ENCODE results near the gene BRD9.
"Not testable (repeated sequence)": the region's sequence is repeated elsewhere in the genome, so short reads cannot be mapped to it uniquely, and the experiment has no call there.

The BRD9 gene

DNA sequence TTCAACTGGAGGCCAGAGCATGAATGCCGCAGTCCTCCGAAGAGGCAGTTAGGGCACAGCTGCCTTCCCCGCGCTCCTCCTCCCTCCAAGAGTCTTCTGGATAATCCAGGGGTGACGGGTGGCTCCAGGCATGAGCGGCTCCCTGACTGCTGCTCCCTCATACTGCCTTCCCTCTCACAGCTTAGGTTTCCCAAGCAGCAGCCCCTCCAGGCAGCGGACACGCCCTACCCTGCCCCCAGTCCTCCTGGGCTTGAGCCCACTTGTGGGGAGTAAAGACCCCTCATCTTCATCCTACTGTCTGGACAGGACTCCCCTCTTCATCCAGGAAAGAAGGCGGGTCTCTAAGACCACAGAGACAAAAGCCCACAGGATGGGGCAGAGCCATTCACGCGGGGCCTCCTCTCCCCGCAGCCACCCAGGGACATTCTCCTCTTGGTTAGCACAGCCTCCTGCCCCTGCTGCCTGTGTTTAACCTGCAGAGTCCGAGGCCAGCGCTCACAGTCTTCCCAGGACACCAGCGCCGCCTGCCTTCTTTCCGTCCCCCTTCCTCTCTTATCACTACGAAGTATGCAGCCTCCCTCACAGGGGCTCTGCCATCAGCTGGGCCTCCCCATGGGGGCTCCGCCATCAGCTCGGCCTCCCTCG is 47.4 kb downstream of the BRD9 start:
- not testable (repeated sequence) for DNase-seq (ENCODE audit: low read depth in 2 of 2)

GRCh38 chr5:844426-844825 is 48.2 kb downstream of the BRD9 start:
- not testable (repeated sequence) for DNase-seq (ENCODE audit: low read depth in 2 of 2)

GRCh38 chr5:843926-844325 is 48.7 kb downstream of the BRD9 start:
- DNase-seq (ENCODE audit: low read depth in 2 of 2) = not testable (repeated sequence)

GRCh38 chr5:843371-843770 is 49.2 kb downstream of the BRD9 start:
- not testable (repeated sequence) for DNase-seq (ENCODE audit: low read depth in 2 of 2)

DNA sequence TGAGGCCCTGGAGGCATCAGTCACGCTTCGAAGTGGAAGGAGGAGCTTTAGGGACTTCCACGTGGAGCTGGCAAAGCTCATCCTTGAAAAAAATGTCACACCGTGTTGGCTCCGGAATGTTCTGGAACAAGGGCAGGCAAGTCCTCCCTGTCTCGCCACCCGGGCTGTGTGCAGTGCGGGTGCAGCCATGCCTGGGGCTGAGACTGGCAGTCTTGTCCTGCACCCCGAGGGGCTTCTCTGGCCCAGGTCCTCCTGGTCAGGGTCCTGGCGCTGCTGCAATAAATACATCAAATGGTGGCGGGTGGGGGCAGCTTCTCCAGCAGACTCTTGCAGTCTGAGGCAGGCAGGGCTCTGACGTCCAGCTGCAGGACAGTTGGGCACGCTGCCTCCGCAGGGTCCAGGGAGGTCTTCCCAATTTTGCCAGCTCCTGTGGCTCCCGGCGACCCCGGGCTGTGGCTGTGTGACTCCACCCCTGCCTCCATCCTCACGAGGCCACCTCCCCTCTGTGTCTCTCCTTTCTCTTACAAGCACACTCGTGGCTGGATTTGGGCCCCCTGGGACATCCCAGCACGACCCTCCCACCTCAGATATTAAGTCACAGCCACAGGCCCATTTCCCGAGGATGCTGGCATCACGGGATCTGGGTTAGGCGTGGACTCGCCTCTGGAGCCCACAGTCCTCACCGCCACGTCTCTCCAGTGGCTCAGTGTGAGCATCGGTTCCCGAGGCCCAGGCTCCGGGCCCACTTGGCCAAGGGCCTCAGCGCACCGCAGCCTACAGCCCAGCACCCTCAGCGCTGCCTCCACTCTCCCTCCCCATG is 50.0 kb downstream of the BRD9 start:
- not testable (repeated sequence) for DNase-seq (ENCODE audit: low read depth in 2 of 2)

DNA sequence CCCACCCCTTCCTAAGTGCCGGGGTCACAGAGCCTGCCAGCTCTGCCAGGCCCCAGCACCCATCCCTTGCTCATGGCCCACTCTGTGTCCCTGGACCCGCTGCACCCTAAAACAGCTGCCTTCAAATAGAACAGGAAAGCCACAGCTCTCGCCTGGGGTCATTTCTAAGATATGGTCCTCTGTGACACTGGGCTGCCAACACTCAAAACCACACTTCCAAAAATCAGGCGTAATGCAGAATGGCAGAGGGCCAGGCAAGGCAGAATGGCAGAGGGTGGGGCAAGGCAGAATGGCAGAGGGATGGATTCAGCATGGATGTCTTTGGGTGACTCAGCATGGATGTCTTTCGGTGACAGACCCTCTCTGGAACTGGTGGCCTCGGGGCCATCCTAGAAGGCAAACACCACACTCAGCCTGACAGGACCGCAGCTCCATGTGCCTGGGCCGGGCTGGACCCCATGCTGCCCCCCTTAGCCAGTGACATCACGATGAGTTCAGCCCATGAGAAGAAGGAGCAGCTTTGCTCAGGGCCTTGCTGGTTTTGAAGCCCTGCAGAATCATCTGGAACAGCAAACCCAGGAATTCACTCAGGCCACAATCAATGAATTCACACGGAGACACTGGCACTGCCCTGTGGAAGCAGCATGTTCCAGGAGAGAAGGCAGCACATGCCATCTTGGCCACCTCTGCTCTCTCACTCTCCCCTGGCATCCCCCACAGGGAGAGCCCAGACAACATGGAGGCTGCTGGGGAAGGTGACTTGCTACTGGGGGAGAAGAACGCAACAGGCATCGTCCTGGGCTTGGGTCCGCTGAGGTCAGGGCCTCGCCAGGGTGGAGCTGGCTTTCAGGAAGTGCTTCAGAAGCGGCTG is 50.8 kb downstream of the BRD9 start:
- DNase-seq (ENCODE audit: low read depth in 2 of 2) = not testable (repeated sequence)

DNA sequence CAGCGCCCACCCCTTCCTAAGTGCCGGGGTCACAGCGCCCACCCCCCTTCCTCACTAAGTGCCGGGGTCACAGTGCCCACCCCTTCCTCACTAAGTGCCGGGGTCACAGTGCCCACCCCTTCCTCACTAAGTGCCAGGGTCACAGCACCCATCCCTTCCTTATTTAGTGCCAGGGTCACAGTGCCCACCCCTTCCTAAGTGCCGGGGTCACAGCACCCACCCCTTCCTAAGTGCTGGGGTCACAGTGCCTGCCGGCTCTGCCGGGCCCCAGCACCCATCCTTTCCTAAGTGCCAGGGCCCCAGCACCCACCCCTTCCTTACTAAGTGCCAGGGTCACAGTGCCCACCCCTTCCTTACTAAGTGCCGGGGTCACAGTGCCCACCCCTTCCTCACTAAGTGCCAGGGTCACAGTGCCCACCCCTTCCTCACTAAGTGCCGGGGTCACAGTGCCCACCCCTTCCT is 51.6 kb downstream of the BRD9 start:
- not testable (repeated sequence) for DNase-seq (ENCODE audit: low read depth in 2 of 2)

GRCh38 chr5:840118-840973 is 52.3 kb downstream of the BRD9 start:
- DNase-seq (ENCODE audit: low read depth in 2 of 2) = not testable (repeated sequence)

DNA sequence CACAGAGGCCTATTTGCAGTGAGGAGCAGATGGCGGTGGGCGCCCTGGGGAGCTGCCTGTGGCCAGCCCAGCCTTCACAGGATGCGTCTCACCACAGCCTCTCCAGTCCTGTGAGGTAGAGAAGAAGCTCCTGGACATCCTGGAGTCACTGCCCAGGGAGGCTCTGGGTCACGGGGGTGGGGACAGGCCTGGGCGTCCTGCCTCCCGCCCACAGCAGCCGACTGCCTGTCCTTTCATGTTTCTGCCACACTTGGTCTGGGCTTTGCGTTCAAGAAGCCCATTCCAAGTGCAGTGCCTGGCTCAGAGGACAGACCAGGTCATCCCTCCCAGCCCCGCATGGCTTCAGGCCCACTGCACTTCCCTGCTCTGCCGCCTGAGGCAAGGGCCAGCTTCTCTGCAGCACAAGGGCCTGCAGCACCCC is 54.2 kb downstream of the BRD9 start:
- DNase-seq (ENCODE audit: low read depth in 2 of 2) = not testable (repeated sequence)

GRCh38 chr5:837621-838121 is 54.9 kb downstream of the BRD9 start:
- not testable (repeated sequence) for DNase-seq (ENCODE audit: low read depth in 2 of 2)

DNA sequence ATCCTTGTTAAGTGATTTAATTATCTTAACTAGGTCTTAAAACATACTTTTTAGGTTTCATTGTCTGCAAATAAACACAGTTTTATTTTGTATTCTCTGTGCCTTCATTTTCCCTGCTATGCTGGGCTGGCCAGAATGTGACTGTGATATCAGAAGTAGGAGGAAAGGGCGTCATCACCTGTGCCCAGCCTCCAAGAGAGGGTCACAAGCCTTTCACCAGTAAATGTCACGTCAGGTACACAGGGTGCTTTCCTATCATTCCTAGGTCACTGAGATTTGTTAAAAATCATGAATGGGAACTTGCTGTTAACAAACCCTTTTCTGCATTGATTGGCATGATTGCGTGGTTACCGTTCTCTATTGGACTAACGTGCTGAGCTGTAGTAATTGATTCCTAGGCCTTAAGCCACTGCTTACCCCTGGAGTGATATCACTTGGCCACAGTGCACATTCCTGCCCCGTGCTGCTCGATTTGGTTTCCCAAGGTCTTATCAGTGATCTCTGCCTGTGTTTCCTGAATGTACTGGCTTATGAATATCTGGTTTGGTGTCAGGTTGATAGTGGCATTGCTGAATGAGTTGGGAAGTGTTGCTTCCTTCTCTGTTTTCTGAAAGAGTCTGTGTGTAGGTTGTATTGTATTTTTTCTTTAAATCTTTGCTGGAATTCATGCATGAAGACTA is 56.5 kb downstream of the BRD9 start:
- DNase-seq (ENCODE audit: low read depth in 2 of 2) = not testable (repeated sequence)

GRCh38 chr5:834013-834412 is 58.6 kb downstream of the BRD9 start:
- DNase-seq (ENCODE audit: low read depth in 2 of 2) = not testable (repeated sequence)

GRCh38 chr5:828194-828593 is 64.4 kb downstream of the BRD9 start:
- not testable (repeated sequence) for DNase-seq (ENCODE audit: low read depth in 2 of 2)

- DNase-seq (ENCODE audit: low read depth in 2 of 2) = not testable (repeated sequence)
Observed at GRCh38 chr5:825544-825943, 67.1 kb downstream of the BRD9 start.

DNA sequence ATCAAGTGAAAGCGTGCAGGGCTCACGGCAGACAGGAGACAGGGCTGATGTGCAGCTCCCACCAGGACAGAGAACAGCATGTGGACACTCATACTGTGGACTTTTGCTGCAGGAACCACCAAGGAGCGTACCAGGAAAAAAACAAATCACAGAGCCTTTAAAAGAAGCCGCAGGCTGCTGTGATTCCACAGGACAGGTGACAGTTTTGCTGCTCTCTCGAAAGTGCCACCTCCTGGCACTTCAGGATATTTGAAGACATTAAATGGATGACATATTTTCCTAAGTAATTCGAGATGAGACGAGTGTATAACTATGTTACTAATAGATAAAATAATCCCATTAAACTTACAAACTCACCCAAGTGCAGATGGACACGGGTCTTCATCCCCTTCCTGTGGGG is 71.1 kb downstream of the BRD9 start:
- no peak for DNase-seq (ENCODE audit: low read depth in 2 of 2)

- no peak for DNase-seq (ENCODE audit: low read depth in 2 of 2)
Observed at GRCh38 chr5:820245-820644, 72.4 kb downstream of the BRD9 start.

GRCh38 chr5:819078-819477 is 73.5 kb downstream of the BRD9 start:
- DNase-seq (ENCODE audit: low read depth in 2 of 2) = no peak

DNA sequence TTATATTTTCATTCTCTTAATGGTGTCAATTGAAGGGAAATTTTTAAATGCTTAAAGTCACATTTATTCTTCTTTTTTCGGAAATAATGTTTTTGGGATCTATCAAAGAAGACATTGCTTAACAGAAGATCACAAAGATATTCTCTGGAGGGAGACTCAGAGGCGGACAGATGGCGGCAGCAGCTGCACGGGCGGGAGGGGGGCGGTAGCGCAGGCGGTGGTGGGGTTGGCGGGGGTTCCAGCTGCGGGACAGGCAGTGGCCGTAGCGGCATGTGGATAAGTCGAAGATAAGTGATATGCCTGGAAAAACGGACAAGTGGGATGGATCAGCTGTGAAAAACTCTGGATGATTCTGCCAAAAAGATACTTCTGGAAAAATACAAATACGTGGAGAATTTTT is 76.4 kb downstream of the BRD9 start:
- DNase-seq (ENCODE audit: low read depth in 2 of 2) = no peak

GRCh38 chr5:815449-815848 is 77.2 kb downstream of the BRD9 start:
- no peak for DNase-seq (ENCODE audit: low read depth in 2 of 2)

All from stimulated activated CD4-positive, alpha-beta T cell treated with anti-CD3 and anti-CD28 coated beads, Interleukin-4, amount 100 ng/mL, for 48 hours (primary cell).